ENCODE results near the gene TMIGD2. TPM values are rescaled to one million over a fixed set of nuclear protein-coding genes. Genes with fewer than 3 reads are reported as not detected.

The TMIGD2 gene
- total RNA-seq, 1 experiment from 2014 or later, result not detected

- Histone ChIP-seq H4K20me1 (ENCODE audit: low read length) (no peaks in the 10 kb centered on the region), H3K9ac (ENCODE audit: low read length) (no peak overlapping the region), H3K27me3 (ENCODE audit: low read length) (no peaks in the 10 kb centered on the region), H3K4me3 (ENCODE audit: low read length) (no peak overlapping the region), H3K9me3 (ENCODE audit: low read length) (no peaks in the 10 kb centered on the region), H3K9me2 (replicated peaks; ENCODE audit: low read length) (no peaks in the 10 kb centered on the region), H3K4me2 (ENCODE audit: low read length) (no peak overlapping the region), H2AFZ (ENCODE audit: low read length) (no peak overlapping the region), H3K79me2 (ENCODE audit: low read length) (no peaks in the 10 kb centered on the region), H3F3A (ENCODE audit: low read length, unreplicated experiment) (no peaks in the 10 kb centered on the region), H3K36me3 (ENCODE audit: low read depth, low read length) (peaks cover 5% of the 10 kb centered on the region; the same call in 1 of the 2 replicates), H3K27ac (ENCODE audit: low read length) (no peak overlapping the region), H3K4me1 (ENCODE audit: insufficient read depth, low read length) (no peaks in the 10 kb centered on the region)
- POLR2A ChIA-PET (ENCODE audit: unreplicated experiment), result no interaction called here
- CTCF ChIA-PET, result interaction anchor here (0.5 to 2.0 kb wide), 6 partner anchors 76 to 379 kb away, joined by 3 to 23 read pairs (median 5); partner anchors contain the start of genes CHAF1A and MPND
- no TSS peak for BruUV-seq (replicated peaks)
- TF ChIP-seq EZH2 (IDR thresholded peaks at IDR 0.05; ENCODE audit: low read length, unreplicated experiment) (no peak), CTCF (conservative IDR thresholded peaks at IDR 0.05; ENCODE audit: low read depth, low read length) (no peak), EZH2phosphoT487 (IDR thresholded peaks at IDR 0.05; ENCODE audit: borderline replicate concordance, low read length) (no peak)
- intact Hi-C loops (cut with micrococcal nuclease), result loop anchor here (5.0 kb wide), 1 partner anchor 86 kb away; no protein-coding TSS in a partner anchor
- DNase-seq, result no peak
- ATAC-seq, result no peak
These were observed 35.8 kb downstream of the TMIGD2 start for GRCh38 chr19:4266253-4267000.

GRCh38 chr19:4264812-4265211 is 37.4 kb downstream of the TMIGD2 start:
- peaks cover 5% of the 10 kb centered on the region; the same call in 1 of the 2 replicates for H3K36me3 ChIP-seq (ENCODE audit: low read depth, low read length)
- no peaks in the 10 kb centered on the region for H3K9me2 ChIP-seq (replicated peaks; ENCODE audit: low read length)
- H3K27ac ChIP-seq (ENCODE audit: low read length), result no peak overlapping the region
- CTCF ChIA-PET, result interaction anchor here (0.7 kb wide), 1 partner anchor 28 kb away, joined by 3 read pairs; no protein-coding TSS in a partner anchor
- BruUV-seq (replicated peaks), result no TSS peak
- no peak overlapping the region for H3K9ac ChIP-seq (ENCODE audit: low read length)
- no peaks in the 10 kb centered on the region for H3K4me1 ChIP-seq (ENCODE audit: insufficient read depth, low read length)
- TF ChIP-seq EZH2phosphoT487 (IDR thresholded peaks at IDR 0.05; ENCODE audit: borderline replicate concordance, low read length) (no peak), EZH2 (IDR thresholded peaks at IDR 0.05; ENCODE audit: low read length, unreplicated experiment) (no peak), CTCF (conservative IDR thresholded peaks at IDR 0.05; ENCODE audit: low read depth, low read length) (no peak)
- H3K9me3 ChIP-seq (ENCODE audit: low read length), result no peaks in the 10 kb centered on the region
- DNase-seq (no peak), ATAC-seq (no peak)
- intact Hi-C loops (cut with micrococcal nuclease), result loop anchor here (5.0 kb wide), 1 partner anchor 87 kb away; no protein-coding TSS in a partner anchor
- H3K27me3 ChIP-seq (ENCODE audit: low read length), result no peaks in the 10 kb centered on the region
- no peaks in the 10 kb centered on the region for H4K20me1 ChIP-seq (ENCODE audit: low read length)
- POLR2A ChIA-PET (ENCODE audit: unreplicated experiment), result no interaction called here
- no peaks in the 10 kb centered on the region for H3F3A ChIP-seq (ENCODE audit: low read length, unreplicated experiment)
- no peak overlapping the region for H2AFZ ChIP-seq (ENCODE audit: low read length)
- H3K4me3 ChIP-seq (ENCODE audit: low read length), result no peak overlapping the region
- no peak overlapping the region for H3K4me2 ChIP-seq (ENCODE audit: low read length)
- H3K79me2 ChIP-seq (ENCODE audit: low read length), result no peaks in the 10 kb centered on the region

GRCh38 chr19:4260613-4261191 is 41.5 kb downstream of the TMIGD2 start:
- ChIA-PET POLR2A (ENCODE audit: unreplicated experiment) (no interaction called here), CTCF (no interaction called here)
- Histone ChIP-seq H3K9ac (ENCODE audit: low read length) (no peak overlapping the region), H3K4me3 (ENCODE audit: low read length) (no peak overlapping the region), H3K4me1 (ENCODE audit: insufficient read depth, low read length) (no peaks in the 10 kb centered on the region), H3K79me2 (ENCODE audit: low read length) (no peaks in the 10 kb centered on the region), H3F3A (ENCODE audit: low read length, unreplicated experiment) (no peaks in the 10 kb centered on the region), H3K36me3 (ENCODE audit: low read depth, low read length) (peaks cover 9% of the 10 kb centered on the region), H2AFZ (ENCODE audit: low read length) (no peak overlapping the region), H3K27ac (ENCODE audit: low read length) (no peak overlapping the region), H3K4me2 (ENCODE audit: low read length) (no peak overlapping the region), H3K9me2 (replicated peaks; ENCODE audit: low read length) (no peaks in the 10 kb centered on the region), H3K9me3 (ENCODE audit: low read length) (no peaks in the 10 kb centered on the region), H3K27me3 (ENCODE audit: low read length) (no peaks in the 10 kb centered on the region), H4K20me1 (ENCODE audit: low read length) (no peaks in the 10 kb centered on the region)
- DNase-seq (no peak), ATAC-seq (no peak)
- no TSS peak for BruUV-seq (replicated peaks)
- intact Hi-C loops (cut with micrococcal nuclease), result no loop called here
- TF ChIP-seq EZH2phosphoT487 (IDR thresholded peaks at IDR 0.05; ENCODE audit: borderline replicate concordance, low read length) (no peak), CTCF (conservative IDR thresholded peaks at IDR 0.05; ENCODE audit: low read depth, low read length) (no peak), EZH2 (IDR thresholded peaks at IDR 0.05; ENCODE audit: low read length, unreplicated experiment) (no peak)
